ENCODE measurements around the gene COQ4.
"Not testable (repeated sequence)": the region's sequence is repeated elsewhere in the genome, so short reads cannot be mapped to it uniquely, and the experiment has no call there.

Gene COQ4

GRCh38 chr9:128322404-128323211, at the start of gene COQ4, which contains the start of gene TRUB2:
TSS of gene COQ4 (plus strand) at chr9:128322839. CDS start at chr9:128322859, 20 bp downstream.
TSS of gene TRUB2 (minus strand) at chr9:128322447. CDS start at chr9:128322408, 39 bp downstream.
- peak; percentile 92 for DNase-seq (ENCODE audit: low spot score)

- no peak for DNase-seq (ENCODE audit: low spot score)
Observed at GRCh38 chr9:128274245-128274644, 48.4 kb upstream of the COQ4 start.

- DNase-seq (ENCODE audit: low spot score), result peak; percentile 84
Observed at GRCh38 chr9:128275198-128276007, 47.2 kb upstream of the COQ4 start, which contains the start of gene GOLGA2. TSS of gene GOLGA2 (minus strand) at chr9:128276007. CDS start at chr9:128275976, 31 bp downstream.

- DNase-seq (ENCODE audit: low spot score), result peak; percentile 100
Observed at GRCh38 chr9:128276008-128276573, 46.5 kb upstream of the COQ4 start, which contains the start of gene SWI5. TSS of gene SWI5 (plus strand) at chr9:128276276.

GRCh38 chr9:128276574-128277270, 45.9 kb upstream of the COQ4 start:
- DNase-seq (ENCODE audit: low spot score), result no peak

- not testable (repeated sequence) for DNase-seq (ENCODE audit: low spot score)
Observed at GRCh38 chr9:128279088-128280073, 43.3 kb upstream of the COQ4 start.

- no peak for DNase-seq (ENCODE audit: low spot score)
Observed at GRCh38 chr9:128280084-128280622, 42.5 kb upstream of the COQ4 start.

GRCh38 chr9:128282500-128282899, 40.1 kb upstream of the COQ4 start:
- no peak for DNase-seq (ENCODE audit: low spot score)

GRCh38 chr9:128285033-128285784, 37.4 kb upstream of the COQ4 start:
- DNase-seq (ENCODE audit: low spot score), result peak; percentile 34

- DNase-seq (ENCODE audit: low spot score), result no peak
Observed at GRCh38 chr9:128286440-128286839, 36.2 kb upstream of the COQ4 start.

GRCh38 chr9:128288273-128289004, 34.2 kb upstream of the COQ4 start:
- DNase-seq (ENCODE audit: low spot score), result no peak

- DNase-seq (ENCODE audit: low spot score), result no peak
Observed at GRCh38 chr9:128292009-128292408, 30.6 kb upstream of the COQ4 start.

- no peak for DNase-seq (ENCODE audit: low spot score)
Observed at GRCh38 chr9:128293091-128293490, 29.5 kb upstream of the COQ4 start.

- no peak for DNase-seq (ENCODE audit: low spot score)
Observed at GRCh38 chr9:128294142-128294541, 28.5 kb upstream of the COQ4 start.

GRCh38 chr9:128296340-128297220, 26.1 kb upstream of the COQ4 start:
- DNase-seq (ENCODE audit: low spot score), result no peak

- no peak for DNase-seq (ENCODE audit: low spot score)
Observed at GRCh38 chr9:128297221-128297773, 25.3 kb upstream of the COQ4 start.
